IMR-90 (cell line): Measurements from ENCODE around the gene NDST1.

Source experiments
- BHLHE40 ChIP-seq: fragments of 150-350 bp; IDR thresholded peaks from 2 replicates; pipeline ENCODE4 v1.6.1; 2016; ENCODE audit warnings: mild to moderate bottlenecking, low read depth, low read length
- CEBPB ChIP-seq: IDR thresholded peaks from 2 replicates; pipeline ENCODE4 v1.6.1; 2012; ENCODE audit warnings: low read depth, low read length, improper control_type of control experiment
- CHD1 ChIP-seq: IDR thresholded peaks from 2 replicates; pipeline ENCODE4 v1.6.1; 2012; ENCODE audit warnings: low read depth, low read length, improper control_type of control experiment
- CTCF ChIP-seq: conservative IDR thresholded peaks from 2 replicates; pipeline ENCODE4 v1.5.1; 2012; ENCODE audit warnings: mild to moderate bottlenecking, low read depth, low read length, improper control_type of control experiment
- ELK1 ChIP-seq: fragments of 150-350 bp; IDR thresholded peaks from 2 replicates; pipeline ENCODE4 v1.6.1; 2016; ENCODE audit warnings: low read depth, mild to moderate bottlenecking, low read length, moderate library complexity, borderline replicate concordance
- FOS ChIP-seq: fragments of 150-350 bp; IDR thresholded peaks from 2 replicates; pipeline ENCODE4 v1.6.1; 2016; ENCODE audit warnings: low read depth, low read length
- MAFK ChIP-seq: IDR thresholded peaks from 2 replicates; pipeline ENCODE4 v1.6.1; 2012; ENCODE audit warnings: low read depth, low read length, improper control_type of control experiment
- MXI1 ChIP-seq: IDR thresholded peaks from 2 replicates; pipeline ENCODE4 v1.6.1; 2012; ENCODE audit warnings: low read depth, mild to moderate bottlenecking, low read length, moderate library complexity, borderline replicate concordance
- POLR2A ChIP-seq: IDR thresholded peaks from 2 replicates; pipeline ENCODE4 v1.6.1; 2012; ENCODE audit warnings: mild to moderate bottlenecking, low read depth, low read length
- RAD21 ChIP-seq: IDR thresholded peaks from 2 replicates; pipeline ENCODE4 v1.6.1; 2012; ENCODE audit warnings: low read length, improper control_type of control experiment
- RCOR1 ChIP-seq: IDR thresholded peaks from 2 replicates; pipeline ENCODE4 v1.6.1; 2012; ENCODE audit warnings: mild to moderate bottlenecking, low read length, improper control_type of control experiment; ENCODE audit not compliant: insufficient replicate concordance
- RFX5 ChIP-seq: IDR thresholded peaks from 2 replicates; pipeline ENCODE4 v1.8.0; 2012; ENCODE audit warnings: low read depth, mild to moderate bottlenecking, low read length, moderate library complexity
- SMC3 ChIP-seq: fragments of 150-350 bp; IDR thresholded peaks from 2 replicates; pipeline ENCODE4 v1.6.1; 2016; ENCODE audit warnings: low read depth, mild to moderate bottlenecking, antibody characterized with exemption, low read length, moderate library complexity
- USF2 ChIP-seq: fragments of 150-350 bp; IDR thresholded peaks from 2 replicates; pipeline ENCODE4 v1.6.1; 2017; ENCODE audit warnings: mild to moderate bottlenecking, antibody characterized with exemption, low read length, low read depth

GRCh38 chr5:150521522-150521817, 13.5 kb downstream of the NDST1 start:
- no peak for TF ChIP-seq CTCF
- TF ChIP-seq RFX5 = no peak
- TF ChIP-seq POLR2A = no peak
- no peak for TF ChIP-seq CHD1
- TF ChIP-seq MXI1 = no peak
- TF ChIP-seq CEBPB = no peak
- TF ChIP-seq USF2 = no peak
- TF ChIP-seq FOS = no peak
- TF ChIP-seq BHLHE40 = no peak
- TF ChIP-seq MAFK = no peak
- no peak for TF ChIP-seq SMC3
- TF ChIP-seq RAD21 = no peak
- TF ChIP-seq ELK1 = no peak
- no peak for TF ChIP-seq RCOR1
